Measurements from ENCODE around the gene ABCD4. TPM values are rescaled to one million over a fixed set of nuclear protein-coding genes. Genes with fewer than 3 reads are reported as not detected.
A peak's percentile ranks its signal among the peaks of the same experiment; 100 is the strongest.
"Not testable (repeated sequence)": the region's sequence is repeated elsewhere in the genome, so short reads cannot be mapped to it uniquely, and the experiment has no call there.

Gene ABCD4
- total RNA-seq, 6 experiments from 2014 or later: 13.4 to 18.5 (median 15.7) TPM

GRCh38 chr14:74348241-74348734 lies 45.6 kb upstream of the ABCD4 start, which contains the start of gene VRTN:
TSS of gene VRTN (plus strand) at chr14:74348471. CDS start at chr14:74356784, 8,313 bp downstream.
- no peaks in the 10 kb centered on the region for H3K9me3 Mint-ChIP-seq
- no peak for TF ChIP-seq CTCF (IDR thresholded peaks at IDR 0.05)
- no peaks in the 10 kb centered on the region for H3K36me3 Mint-ChIP-seq (ENCODE audit: low read depth)
- H3K4me1 Mint-ChIP-seq (ENCODE audit: low read depth): no peaks in the 10 kb centered on the region; the same call in 1 of the 2 replicates
- H3K27me3 Mint-ChIP-seq (ENCODE audit: insufficient read depth): peaks cover 33% of the 10 kb centered on the region
- no peak within 1 kb of the TSS for H3K4me3 Mint-ChIP-seq
- no peak for DNase-seq
- no peak within 1 kb of the TSS for H3K27ac Mint-ChIP-seq

- H3K27ac Mint-ChIP-seq: no peak overlapping the region
- TF ChIP-seq CTCF (IDR thresholded peaks at IDR 0.05): no peak
- peaks cover 29% of the 10 kb centered on the region for H3K27me3 Mint-ChIP-seq (ENCODE audit: insufficient read depth)
- H3K4me1 Mint-ChIP-seq (ENCODE audit: low read depth): no peaks in the 10 kb centered on the region; the same call in 1 of the 2 replicates
- no peak overlapping the region for H3K4me3 Mint-ChIP-seq
- H3K9me3 Mint-ChIP-seq: no peaks in the 10 kb centered on the region
- DNase-seq: no peak
- H3K36me3 Mint-ChIP-seq (ENCODE audit: low read depth): no peaks in the 10 kb centered on the region
Measured at GRCh38 chr14:74347795-74348100, 45.0 kb upstream of the ABCD4 start.

- no peak for DNase-seq
- Mint-ChIP-seq H3K27me3 (ENCODE audit: insufficient read depth) (peaks cover 27% of the 10 kb centered on the region), H3K36me3 (ENCODE audit: low read depth) (no peaks in the 10 kb centered on the region), H3K4me3 (no peak overlapping the region), H3K4me1 (ENCODE audit: low read depth) (no peaks in the 10 kb centered on the region; the same call in 1 of the 2 replicates), H3K9me3 (no peaks in the 10 kb centered on the region), H3K27ac (no peak overlapping the region)
- TF ChIP-seq CTCF (IDR thresholded peaks at IDR 0.05): no peak
Measured at GRCh38 chr14:74347097-74347794, 44.5 kb upstream of the ABCD4 start.

- H3K27ac Mint-ChIP-seq: no peak overlapping the region
- H3K9me3 Mint-ChIP-seq: no peaks in the 10 kb centered on the region
- H3K4me1 Mint-ChIP-seq (ENCODE audit: low read depth): no peaks in the 10 kb centered on the region; the same call in 1 of the 2 replicates
Measured at GRCh38 chr14:74346341-74346740, 43.6 kb upstream of the ABCD4 start.

GRCh38 chr14:74333909-74334308 lies 31.2 kb upstream of the ABCD4 start:
- H3K4me3 Mint-ChIP-seq: no peak overlapping the region
- H3K9me3 Mint-ChIP-seq: no peaks in the 10 kb centered on the region

More at GRCh38 chr14:74346341-74346740, 43.6 kb upstream of the ABCD4 start:
- TF ChIP-seq CTCF (IDR thresholded peaks at IDR 0.05): no peak
- no peak for DNase-seq
- Mint-ChIP-seq H3K36me3 (ENCODE audit: low read depth) (no peaks in the 10 kb centered on the region), H3K27me3 (ENCODE audit: insufficient read depth) (peaks cover 29% of the 10 kb centered on the region), H3K4me3 (no peak overlapping the region)

GRCh38 chr14:74329950-74330552 lies 27.3 kb upstream of the ABCD4 start:
- not testable (repeated sequence) for DNase-seq; H3K36me3 Mint-ChIP-seq (ENCODE audit: low read depth); H3K27ac Mint-ChIP-seq; H3K4me3 Mint-ChIP-seq; H3K4me1 Mint-ChIP-seq (ENCODE audit: low read depth); H3K9me3 Mint-ChIP-seq
- peaks cover 37% of the 10 kb centered on the region for H3K27me3 Mint-ChIP-seq (ENCODE audit: insufficient read depth)

More at GRCh38 chr14:74333909-74334308, 31.2 kb upstream of the ABCD4 start:
- peaks cover 37% of the 10 kb centered on the region for H3K27me3 Mint-ChIP-seq (ENCODE audit: insufficient read depth)
- H3K27ac Mint-ChIP-seq: no peak overlapping the region
- H3K4me1 Mint-ChIP-seq (ENCODE audit: low read depth): no peaks in the 10 kb centered on the region
- peak; percentile 75 for DNase-seq
- H3K36me3 Mint-ChIP-seq (ENCODE audit: low read depth): no peaks in the 10 kb centered on the region
- TF ChIP-seq CTCF (IDR thresholded peaks at IDR 0.05): no peak
